ENCODE data around the gene C1QBP. TPM values are rescaled to one million over a fixed set of nuclear protein-coding genes. Genes with fewer than 3 reads are reported as not detected.
"Not testable (repeated sequence)": the region's sequence is repeated elsewhere in the genome, so short reads cannot be mapped to it uniquely, and the experiment has no call there.

The C1QBP gene
- total RNA-seq, 2 experiments from 2014 or later = 435 to 460 TPM

GRCh38 chr17:5466295-5466694 is 27.3 kb upstream of the C1QBP start:
- CTCF ChIA-PET = interaction anchor here (0.5 to 0.9 kb wide), 2 partner anchors 27 to 105 kb away, joined by 3 to 5 read pairs; partner anchors contain the start of gene C1QBP

GRCh38 chr17:5464717-5465507 is 26.0 kb upstream of the C1QBP start:
- Mint-ChIP-seq H3K9me3 (no peaks in the 10 kb centered on the region), H3K27me3 (ENCODE audit: low read depth) (no peaks in the 10 kb centered on the region), H3K27ac (no peak overlapping the region), H3K36me3 (ENCODE audit: low read depth) (peaks cover 29% of the 10 kb centered on the region), H3K4me3 (no peak overlapping the region), H3K4me1 (ENCODE audit: low read depth) (peaks cover 35% of the 10 kb centered on the region)
- intact Hi-C loops (cut with micrococcal nuclease) = no loop called here
- DNase-seq = no peak
- CTCF ChIA-PET = no interaction called here

More at GRCh38 chr17:5466295-5466694, 27.3 kb upstream of the C1QBP start:
- Mint-ChIP-seq H3K9me3 (no peaks in the 10 kb centered on the region), H3K4me3 (peak overlapping the region; percentile 80), H3K4me1 (ENCODE audit: low read depth) (peaks cover 37% of the 10 kb centered on the region), H3K27me3 (ENCODE audit: low read depth) (no peaks in the 10 kb centered on the region), H3K36me3 (ENCODE audit: low read depth) (peaks cover 22% of the 10 kb centered on the region), H3K27ac (no peak overlapping the region)
- DNase-seq = no peak
- intact Hi-C loops (cut with micrococcal nuclease) = no loop called here

- H3K4me1 Mint-ChIP-seq (ENCODE audit: low read depth) = no peaks in the 10 kb centered on the region
- no peak overlapping the region for H3K4me3 Mint-ChIP-seq
Observed at GRCh38 chr17:5446786-5447185, 7.8 kb upstream of the C1QBP start.

GRCh38 chr17:5444209-5444608 is 5.3 kb upstream of the C1QBP start:
- Mint-ChIP-seq H3K4me1 (ENCODE audit: low read depth) (peaks cover 10% of the 10 kb centered on the region), H3K27ac (no peak overlapping the region), H3K27me3 (ENCODE audit: low read depth) (no peaks in the 10 kb centered on the region), H3K9me3 (no peaks in the 10 kb centered on the region), H3K4me3 (no peak overlapping the region), H3K36me3 (ENCODE audit: low read depth) (peaks cover 31% of the 10 kb centered on the region)
- CTCF ChIA-PET = no interaction called here
- intact Hi-C loops (cut with micrococcal nuclease) = no loop called here
- DNase-seq = no peak

More at GRCh38 chr17:5446786-5447185, 7.8 kb upstream of the C1QBP start:
- DNase-seq = no peak
- CTCF ChIA-PET = no interaction called here
- intact Hi-C loops (cut with micrococcal nuclease) = no loop called here
- Mint-ChIP-seq H3K9me3 (no peaks in the 10 kb centered on the region), H3K27me3 (ENCODE audit: low read depth) (no peaks in the 10 kb centered on the region), H3K27ac (no peak overlapping the region), H3K36me3 (ENCODE audit: low read depth) (peaks cover 43% of the 10 kb centered on the region)

- peaks cover 29% of the 10 kb centered on the region for H3K36me3 Mint-ChIP-seq (ENCODE audit: low read depth)
- DNase-seq = no peak
- no peak overlapping the region for H3K27ac Mint-ChIP-seq
- intact Hi-C loops (cut with micrococcal nuclease) = no loop called here
- no peak overlapping the region for H3K4me3 Mint-ChIP-seq
- CTCF ChIA-PET = no interaction called here
- H3K27me3 Mint-ChIP-seq (ENCODE audit: low read depth) = no peaks in the 10 kb centered on the region
- H3K9me3 Mint-ChIP-seq = no peaks in the 10 kb centered on the region
- H3K4me1 Mint-ChIP-seq (ENCODE audit: low read depth) = peaks cover 11% of the 10 kb centered on the region
Observed at GRCh38 chr17:5443728-5444127, 4.8 kb upstream of the C1QBP start.

- intact Hi-C loops (cut with micrococcal nuclease) = loop anchor here (1.0 to 5.0 kb wide), 8 partner anchors 20 to 472 kb away; partner anchors contain the start of genes DERL2, DHX33, MIS12 and NUP88
- Mint-ChIP-seq H3K36me3 (ENCODE audit: low read depth) (peaks cover 43% of the 10 kb centered on the region), H3K9me3 (no peaks in the 10 kb centered on the region), H3K27me3 (ENCODE audit: low read depth) (no peaks in the 10 kb centered on the region), H3K4me3 (peak overlapping the region; percentile 81), H3K4me1 (ENCODE audit: low read depth) (peaks cover 39% of the 10 kb centered on the region), H3K27ac (peak overlapping the region; percentile 88)
- no peak for DNase-seq
- CTCF ChIA-PET = interaction anchor here (0.5 to 2.6 kb wide), 29 partner anchors 9 to 1199 kb away, joined by 3 to 12 read pairs (median 4); partner anchors contain the start of genes DHX33, NUP88 and ZNF594
Observed at GRCh38 chr17:5439446-5439764, 450 bp upstream of the C1QBP start.

GRCh38 chr17:5437721-5438317 is 1.1 kb downstream of the C1QBP start:
- Mint-ChIP-seq H3K9me3 (no peaks in the 10 kb centered on the region), H3K4me1 (ENCODE audit: low read depth) (peaks cover 43% of the 10 kb centered on the region), H3K36me3 (ENCODE audit: low read depth) (peaks cover 45% of the 10 kb centered on the region), H3K4me3 (peak overlapping the region; percentile 81), H3K27me3 (ENCODE audit: low read depth) (no peaks in the 10 kb centered on the region), H3K27ac (peak overlapping the region; percentile 83)
- CTCF ChIA-PET = interaction anchor here (0.6 to 2.3 kb wide), 3 partner anchors 15 to 1048 kb away, joined by 3 to 7 read pairs (median 7); no protein-coding TSS in a partner anchor
- DNase-seq = no peak
- intact Hi-C loops (cut with micrococcal nuclease) = loop anchor here (2.0 to 5.0 kb wide), 3 partner anchors 31 to 471 kb away; partner anchors contain the start of genes DHX33 and SPAG7

- Mint-ChIP-seq H3K4me3 (peak overlapping the region; percentile 47), H3K36me3 (ENCODE audit: low read depth) (peaks cover 50% of the 10 kb centered on the region), H3K27ac (peak overlapping the region; percentile 73), H3K4me1 (ENCODE audit: low read depth) (peaks cover 44% of the 10 kb centered on the region)
- intact Hi-C loops (cut with micrococcal nuclease) = loop anchor here (5.0 kb wide), 2 partner anchors 139 to 469 kb away; partner anchors contain the start of gene SPAG7
- H3K9me3 Mint-ChIP-seq; H3K27me3 Mint-ChIP-seq (ENCODE audit: low read depth); DNase-seq; CTCF ChIA-PET: not testable (repeated sequence)
Observed at GRCh38 chr17:5435781-5436315, 3.1 kb downstream of the C1QBP start.

- no peaks in the 10 kb centered on the region for H3K9me3 Mint-ChIP-seq
- peaks cover 55% of the 10 kb centered on the region for H3K36me3 Mint-ChIP-seq (ENCODE audit: low read depth)
- DNase-seq = no peak
- peak overlapping the region; percentile 73 for H3K27ac Mint-ChIP-seq
- H3K4me1 Mint-ChIP-seq (ENCODE audit: low read depth) = peaks cover 45% of the 10 kb centered on the region
- no peak overlapping the region for H3K4me3 Mint-ChIP-seq
- intact Hi-C loops (cut with micrococcal nuclease) = loop anchor here (5.0 kb wide), 2 partner anchors 138 to 468 kb away; partner anchors contain the start of gene SPAG7
- H3K27me3 Mint-ChIP-seq (ENCODE audit: low read depth) = no peaks in the 10 kb centered on the region
- CTCF ChIA-PET = interaction anchor here (0.7 kb wide), 1 partner anchor 17 kb away, joined by 3 read pairs; no protein-coding TSS in a partner anchor
Observed at GRCh38 chr17:5434984-5435383, 4.0 kb downstream of the C1QBP start.

- intact Hi-C loops (cut with micrococcal nuclease) = no loop called here
- no peak for DNase-seq
- no peaks in the 10 kb centered on the region for H3K27me3 Mint-ChIP-seq (ENCODE audit: low read depth)
- peaks cover 49% of the 10 kb centered on the region for H3K36me3 Mint-ChIP-seq (ENCODE audit: low read depth)
- peaks cover 29% of the 10 kb centered on the region for H3K4me1 Mint-ChIP-seq (ENCODE audit: low read depth)
- H3K4me3 Mint-ChIP-seq = no peak overlapping the region
- CTCF ChIA-PET = interaction anchor here (0.6 kb wide), 1 partner anchor 235 kb away, joined by 4 read pairs; no protein-coding TSS in a partner anchor
- H3K27ac Mint-ChIP-seq = peak overlapping the region; percentile 82
- no peaks in the 10 kb centered on the region for H3K9me3 Mint-ChIP-seq
Observed at GRCh38 chr17:5431949-5432556, 6.9 kb downstream of the C1QBP start.

GRCh38 chr17:5431234-5431633 is 7.7 kb downstream of the C1QBP start:
- H3K27me3 Mint-ChIP-seq (ENCODE audit: low read depth); intact Hi-C loops (cut with micrococcal nuclease); DNase-seq; H3K9me3 Mint-ChIP-seq; H3K4me3 Mint-ChIP-seq: not testable (repeated sequence)
- CTCF ChIA-PET = interaction anchor here (3.2 kb wide), 1 partner anchor 8 kb away, joined by 11 read pairs; the partner anchor contains the start of gene C1QBP
- peaks cover 21% of the 10 kb centered on the region for H3K4me1 Mint-ChIP-seq (ENCODE audit: low read depth)
- peaks cover 43% of the 10 kb centered on the region for H3K36me3 Mint-ChIP-seq (ENCODE audit: low read depth)
- H3K27ac Mint-ChIP-seq = peak overlapping the region; percentile 82

Data from activated naive CD4-positive, alpha-beta T cell treated with anti-CD3 and anti-CD28 coated beads for 36 hours (primary cell).